ENCODE results near the gene VN1R5.

Gene VN1R5

GRCh38 chr1:247268390-247269045 is 12.6 kb downstream of the VN1R5 start:
- POLR2A ChIA-PET, result no interaction called here
- TF ChIP-seq NFRKB (IDR thresholded peaks at IDR 0.05), result no peak
- TF ChIP-seq ZNF384 (IDR thresholded peaks at IDR 0.05), result no peak
- TF ChIP-seq BHLHE40 (IDR thresholded peaks at IDR 0.05; ENCODE audit: borderline replicate concordance), result no peak
- no peak for TF ChIP-seq FOXA1 (IDR thresholded peaks at IDR 0.05)
- no peak for TF ChIP-seq SUZ12 (IDR thresholded peaks at IDR 0.05)
- no peak for TF ChIP-seq LEF1 (IDR thresholded peaks at IDR 0.05; ENCODE audit: borderline replicate concordance)
- TF ChIP-seq CTBP1 (IDR thresholded peaks at IDR 0.05; ENCODE audit: borderline replicate concordance), result no peak
- CTCF ChIA-PET, result no interaction called here
- DNase-seq (ENCODE audit: extremely low spot score), result no peak

- ChIA-PET POLR2A (no interaction called here), CTCF (no interaction called here)
- TF ChIP-seq PKNOX1 (IDR thresholded peaks at IDR 0.05) (no peak), NFRKB (IDR thresholded peaks at IDR 0.05) (no peak), SP1 (IDR thresholded peaks at IDR 0.05) (no peak), ZNF384 (IDR thresholded peaks at IDR 0.05) (no peak), L3MBTL2 (conservative IDR thresholded peaks at IDR 0.05) (no peak), BHLHE40 (IDR thresholded peaks at IDR 0.05; ENCODE audit: borderline replicate concordance) (no peak), LEF1 (IDR thresholded peaks at IDR 0.05; ENCODE audit: borderline replicate concordance) (no peak), FOXK2 (IDR thresholded peaks at IDR 0.05) (no peak), FOXM1 (IDR thresholded peaks at IDR 0.05; ENCODE audit: borderline replicate concordance) (no peak), HDGF (IDR thresholded peaks at IDR 0.05; ENCODE audit: borderline replicate concordance) (no peak), ELF4 (IDR thresholded peaks at IDR 0.05) (no peak), FOXA1 (IDR thresholded peaks at IDR 0.05) (no peak), SUZ12 (IDR thresholded peaks at IDR 0.05) (no peak), TARDBP (IDR thresholded peaks at IDR 0.05) (no peak), ARNT (IDR thresholded peaks at IDR 0.05) (no peak), CTBP1 (IDR thresholded peaks at IDR 0.05; ENCODE audit: borderline replicate concordance) (no peak)
- no peak for DNase-seq (ENCODE audit: extremely low spot score)
These were observed 13.3 kb downstream of the VN1R5 start for GRCh38 chr1:247269133-247269532.

DNA sequence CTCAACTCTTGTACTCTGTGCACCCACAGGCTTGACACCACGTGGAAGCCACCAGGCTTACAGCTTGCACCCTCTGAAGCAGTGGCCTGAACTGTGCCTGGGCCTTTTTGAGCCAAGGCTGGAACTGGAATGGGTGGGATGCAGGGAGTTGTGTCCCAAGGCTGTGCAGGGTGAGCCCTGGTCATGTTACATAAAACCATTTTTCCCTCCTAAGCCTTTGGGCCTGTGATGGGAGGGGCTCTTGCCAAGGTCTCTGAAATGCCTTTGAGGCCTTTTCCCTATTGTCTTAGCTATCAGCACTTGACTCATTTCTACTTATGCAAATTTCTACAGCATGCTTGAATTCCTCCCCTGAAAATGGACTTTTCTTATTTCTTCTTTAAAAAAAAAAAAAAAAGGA is 14.1 kb downstream of the VN1R5 start:
- no peak for DNase-seq (ENCODE audit: extremely low spot score)
- ChIA-PET POLR2A (no interaction called here), CTCF (no interaction called here)
- TF ChIP-seq ELF4 (IDR thresholded peaks at IDR 0.05) (no peak), FOXA1 (IDR thresholded peaks at IDR 0.05) (no peak)

DNA sequence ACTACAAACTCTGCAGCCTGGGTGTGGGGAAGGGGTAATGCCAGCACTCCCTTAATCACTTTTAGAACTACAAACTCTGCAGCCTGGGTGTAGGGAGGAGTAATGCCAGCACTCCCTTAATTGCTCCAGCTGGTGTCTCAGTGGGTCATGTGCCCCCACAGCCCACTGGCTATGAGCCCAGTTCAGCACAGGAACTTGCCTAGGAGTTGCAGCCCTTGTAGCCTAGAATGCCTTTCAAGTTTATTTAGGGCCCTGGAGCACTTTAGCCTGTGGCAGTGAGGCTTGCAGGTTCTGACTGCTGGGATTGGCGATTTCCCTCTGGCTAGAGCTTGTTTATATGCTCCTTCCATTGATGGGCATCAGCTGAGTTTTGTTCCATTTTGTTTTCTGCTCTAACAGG is 17.1 kb downstream of the VN1R5 start:
- TF ChIP-seq TARDBP (IDR thresholded peaks at IDR 0.05) (no peak), ELF4 (IDR thresholded peaks at IDR 0.05) (no peak), SUZ12 (IDR thresholded peaks at IDR 0.05) (no peak), CTBP1 (IDR thresholded peaks at IDR 0.05; ENCODE audit: borderline replicate concordance) (no peak), LEF1 (IDR thresholded peaks at IDR 0.05; ENCODE audit: borderline replicate concordance) (no peak), SP1 (IDR thresholded peaks at IDR 0.05) (no peak)
- CTCF ChIA-PET, result no interaction called here
- POLR2A ChIA-PET, result no interaction called here
- DNase-seq (ENCODE audit: extremely low spot score), result no peak

- POLR2A ChIA-PET, result no interaction called here
- TF ChIP-seq FOXK2 (IDR thresholded peaks at IDR 0.05) (no peak), FOXA1 (IDR thresholded peaks at IDR 0.05) (no peak), LEF1 (IDR thresholded peaks at IDR 0.05; ENCODE audit: borderline replicate concordance) (no peak), HDGF (IDR thresholded peaks at IDR 0.05; ENCODE audit: borderline replicate concordance) (no peak), ZNF384 (IDR thresholded peaks at IDR 0.05) (no peak), NFRKB (IDR thresholded peaks at IDR 0.05) (no peak), L3MBTL2 (conservative IDR thresholded peaks at IDR 0.05) (no peak), FOXM1 (IDR thresholded peaks at IDR 0.05; ENCODE audit: borderline replicate concordance) (no peak), ELF4 (IDR thresholded peaks at IDR 0.05) (no peak), SUZ12 (IDR thresholded peaks at IDR 0.05) (no peak), PKNOX1 (IDR thresholded peaks at IDR 0.05) (no peak), TARDBP (IDR thresholded peaks at IDR 0.05) (no peak), CTBP1 (IDR thresholded peaks at IDR 0.05; ENCODE audit: borderline replicate concordance) (no peak), SP1 (IDR thresholded peaks at IDR 0.05) (no peak), ARNT (IDR thresholded peaks at IDR 0.05) (no peak)
- CTCF ChIA-PET, result no interaction called here
- no peak for DNase-seq (ENCODE audit: extremely low spot score)
These were observed 18.9 kb downstream of the VN1R5 start for GRCh38 chr1:247274605-247275256.

- TF ChIP-seq TARDBP (IDR thresholded peaks at IDR 0.05), result no peak
- ChIA-PET CTCF (no interaction called here), POLR2A (no interaction called here)
- DNase-seq (ENCODE audit: extremely low spot score), result no peak
These were observed 21.3 kb downstream of the VN1R5 start for GRCh38 chr1:247277191-247277590.

DNA sequence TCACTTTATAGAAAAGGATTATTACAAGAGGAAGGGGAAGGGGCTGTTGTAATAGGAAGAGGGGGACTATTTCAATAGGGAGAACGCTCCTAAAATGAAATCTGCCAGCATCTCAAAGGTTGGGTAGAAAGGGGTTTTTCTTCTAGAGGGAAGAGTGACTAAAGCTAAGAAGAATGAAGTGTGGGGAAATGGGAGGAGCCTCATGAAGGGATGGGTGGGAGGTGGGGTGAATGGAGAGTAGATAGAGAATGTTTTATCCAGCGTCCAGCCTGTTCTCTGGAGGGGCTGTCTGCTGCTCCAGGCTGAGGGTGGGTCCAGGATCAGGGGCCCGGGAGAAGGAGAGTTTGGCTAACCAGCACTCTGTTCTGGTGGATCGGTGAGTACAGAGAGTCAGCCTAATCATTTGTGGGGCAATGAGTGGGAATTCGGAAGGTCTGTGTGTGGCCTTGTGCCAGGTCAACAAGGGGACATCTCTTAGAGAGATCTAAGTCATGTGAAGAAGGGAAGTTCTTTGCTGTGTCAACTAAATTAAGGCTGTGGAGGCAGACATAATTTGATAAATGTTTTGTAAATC is 25.2 kb downstream of the VN1R5 start:
- no peak for TF ChIP-seq ZNF384 (IDR thresholded peaks at IDR 0.05)
- TF ChIP-seq SUZ12 (IDR thresholded peaks at IDR 0.05), result no peak
- no peak for TF ChIP-seq FOXA1 (IDR thresholded peaks at IDR 0.05)
- no peak for TF ChIP-seq HDGF (IDR thresholded peaks at IDR 0.05; ENCODE audit: borderline replicate concordance)
- no peak for TF ChIP-seq FOXK2 (IDR thresholded peaks at IDR 0.05)
- TF ChIP-seq SP1 (IDR thresholded peaks at IDR 0.05), result no peak
- TF ChIP-seq L3MBTL2 (conservative IDR thresholded peaks at IDR 0.05), result no peak
- no peak for TF ChIP-seq PKNOX1 (IDR thresholded peaks at IDR 0.05)
- no peak for TF ChIP-seq ELF4 (IDR thresholded peaks at IDR 0.05)
- no peak for TF ChIP-seq TARDBP (IDR thresholded peaks at IDR 0.05)
- ChIA-PET POLR2A (no interaction called here), CTCF (no interaction called here)
- DNase-seq (ENCODE audit: extremely low spot score), result no peak
